Calu3 (cell line): ENCODE data around the gene PIRT. TPM values are rescaled to one million over a fixed set of nuclear protein-coding genes. Genes with fewer than 3 reads are reported as not detected.

Source experiments
- BruUV-seq: library from RNA; stranded (reverse); fragments of 400-500 nt; replicated peaks from 2 replicates; lab custom pipeline; 2021; lab: Mats Ljungman, UMichigan
- CTCF ChIA-PET: fragments of 300-600 bp; sonication (Branson Sonifier 250); formaldehyde crosslinking; loops from one replicate; lab custom pipeline; 2022; ENCODE audit warnings: antibody characterized with exemption; lab: Charles Lee
- DNase-seq: peaks from one replicate; pipeline ENCODE4 v3.0.0; 2022
- H3K27ac Mint-ChIP-seq: one replicate; pipeline ENCODE4 v1.8.0; 2022; ENCODE audit warnings: mixed read lengths; ENCODE audit not compliant: unreplicated experiment
- H3K27me3 Mint-ChIP-seq: one replicate; pipeline ENCODE4 v1.8.0; 2022; ENCODE audit warnings: mixed read lengths; ENCODE audit not compliant: unreplicated experiment
- H3K36me3 Mint-ChIP-seq: one replicate; pipeline ENCODE4 v1.8.0; 2022; ENCODE audit warnings: mild to moderate bottlenecking, moderate library complexity, mixed read lengths; ENCODE audit not compliant: insufficient read depth, unreplicated experiment
- H3K4me1 Mint-ChIP-seq: one replicate; pipeline ENCODE4 v1.8.0; 2022; ENCODE audit warnings: mild to moderate bottlenecking, low read depth, mixed read lengths; ENCODE audit not compliant: unreplicated experiment
- H3K4me3 Mint-ChIP-seq: one replicate; pipeline ENCODE4 v1.8.0; 2022; ENCODE audit warnings: mild to moderate bottlenecking, low read depth, moderate library complexity, mixed read lengths; ENCODE audit not compliant: unreplicated experiment
- H3K9me3 Mint-ChIP-seq: one replicate; pipeline ENCODE4 v1.8.0; 2022; ENCODE audit warnings: low read depth, mixed read lengths; ENCODE audit not compliant: unreplicated experiment
- CTCF ChIP-seq: fragments of 200-600 bp; IDR thresholded peaks from one replicate; pipeline ENCODE4 v1.8.0; 2022; ENCODE audit warnings: antibody characterized with exemption; ENCODE audit not compliant: unreplicated experiment
- intact Hi-C: fragments of 100-400 bp; cut with micrococcal nuclease; formaldehyde crosslinking; loops from one replicate; pipeline ENCODE4 v1.10.0; 2022; ENCODE audit not compliant: unreplicated experiment
- total RNA-seq: library from RNA; stranded (reverse); gene quantifications from 2 replicates; pipeline ENCODE4 v1.2.3, GENCODE V29; 2022

The PIRT gene
- total RNA-seq, 1 experiment from 2014 or later = not detected

- no peaks in the 10 kb centered on the region for H3K9me3 Mint-ChIP-seq
- H3K27me3 Mint-ChIP-seq = no peaks in the 10 kb centered on the region
- TF ChIP-seq CTCF = no peak
- intact Hi-C loops = no loop called here
- H3K36me3 Mint-ChIP-seq = no peaks in the 10 kb centered on the region
- BruUV-seq = no TSS peak
- no peaks in the 10 kb centered on the region for H3K4me1 Mint-ChIP-seq
- DNase-seq = no peak
- no peak overlapping the region for H3K4me3 Mint-ChIP-seq
- CTCF ChIA-PET = interaction anchor here (0.9 kb wide), 1 partner anchor 43 kb away, joined by 3 read pairs; no protein-coding TSS in a partner anchor
- H3K27ac Mint-ChIP-seq = no peak overlapping the region
Measured at GRCh38 chr17:10821770-10822169, 16.1 kb downstream of the PIRT start.

- CTCF ChIA-PET = no interaction called here
- BruUV-seq = no TSS peak
- no peaks in the 10 kb centered on the region for H3K9me3 Mint-ChIP-seq
- no peak for TF ChIP-seq CTCF
- DNase-seq = no peak
- intact Hi-C loops = no loop called here
- H3K27ac Mint-ChIP-seq = no peak overlapping the region
- no peaks in the 10 kb centered on the region for H3K4me1 Mint-ChIP-seq
- no peaks in the 10 kb centered on the region for H3K27me3 Mint-ChIP-seq
- no peaks in the 10 kb centered on the region for H3K36me3 Mint-ChIP-seq
- no peak overlapping the region for H3K4me3 Mint-ChIP-seq
Measured at GRCh38 chr17:10821054-10821453, 16.8 kb downstream of the PIRT start.

DNA sequence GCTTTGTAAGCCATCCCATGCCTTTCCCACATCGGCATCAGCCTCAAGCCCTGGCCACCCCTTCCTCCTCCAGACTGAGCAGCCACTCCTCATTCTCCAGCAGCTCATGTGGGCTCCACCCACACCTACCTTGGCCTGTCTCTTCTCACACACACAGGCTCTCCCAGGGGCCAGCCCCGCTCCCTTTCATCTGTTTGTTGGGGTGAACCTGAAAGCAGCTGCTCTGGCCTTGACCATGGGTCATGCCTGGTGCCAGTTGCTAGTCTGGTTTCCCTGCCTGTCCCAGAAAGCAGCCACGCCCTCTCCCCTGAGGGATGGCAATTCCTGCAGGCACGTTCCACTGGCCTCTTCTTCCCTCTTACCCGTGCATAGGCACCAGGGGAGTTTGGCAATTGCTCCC is 22.6 kb downstream of the PIRT start:
- Mint-ChIP-seq H3K27ac (no peak overlapping the region), H3K36me3 (no peaks in the 10 kb centered on the region), H3K4me3 (no peak overlapping the region), H3K9me3 (peaks cover 4% of the 10 kb centered on the region), H3K27me3 (peaks cover 5% of the 10 kb centered on the region), H3K4me1 (no peaks in the 10 kb centered on the region)
- CTCF ChIA-PET = no interaction called here
- BruUV-seq = no TSS peak
- no peak for TF ChIP-seq CTCF
- no peak for DNase-seq
- intact Hi-C loops = no loop called here

- CTCF ChIA-PET = no interaction called here
- Mint-ChIP-seq H3K4me1 (no peaks in the 10 kb centered on the region), H3K27me3 (peaks cover 13% of the 10 kb centered on the region), H3K27ac (no peak overlapping the region), H3K36me3 (no peaks in the 10 kb centered on the region), H3K4me3 (no peak overlapping the region), H3K9me3 (peaks cover 4% of the 10 kb centered on the region)
- BruUV-seq = no TSS peak
- DNase-seq = no peak
- TF ChIP-seq CTCF = no peak
- intact Hi-C loops = no loop called here
Measured at GRCh38 chr17:10814075-10814474, 23.8 kb downstream of the PIRT start.
